Dermis microvascular lymphatic vessel endothelial cell (primary cell): ENCODE measurements around the gene POTEH. TPM values are rescaled to one million over a fixed set of nuclear protein-coding genes. Genes with fewer than 3 reads are reported as not detected.
"Not testable (repeated sequence)": the region's sequence is repeated elsewhere in the genome, so short reads cannot be mapped to it uniquely, and the experiment has no call there.

Experiments used
- DNase-seq, 2 donors: peaks; one replicate each; pipeline versions ENCODE4 v3.0.0 to v3.0.0-alpha.2; 2010; ENCODE audit warnings: low read depth in 2 of 2
- total RNA-seq: library from RNA; depleted of rRNA; stranded (reverse); fragments of >200 nt; gene quantifications from 2 replicates; pipeline ENCODE4 v1.2.1, GENCODE V29; 2014

Gene POTEH
- total RNA-seq, 1 donor from 2014 or later = not detected

- DNase-seq = not testable (repeated sequence)
Measured at GRCh38 chr22:15734411-15734810, 44.6 kb downstream of the POTEH start.

GRCh38 chr22:15738157-15738908 lies 48.5 kb downstream of the POTEH start:
- not testable (repeated sequence) for DNase-seq

- not testable (repeated sequence) for DNase-seq
Measured at GRCh38 chr22:15738909-15739391, 49.1 kb downstream of the POTEH start.

GRCh38 chr22:15747636-15748323 lies 58.0 kb downstream of the POTEH start:
- DNase-seq = not testable (repeated sequence)

- not testable (repeated sequence) for DNase-seq
Measured at GRCh38 chr22:15749181-15749970, 59.5 kb downstream of the POTEH start.

GRCh38 chr22:15759443-15760097 lies 69.7 kb downstream of the POTEH start:
- not testable (repeated sequence) for DNase-seq

GRCh38 chr22:15760388-15761150 lies 70.7 kb downstream of the POTEH start:
- DNase-seq = not testable (repeated sequence)

GRCh38 chr22:15761151-15761777 lies 71.4 kb downstream of the POTEH start:
- not testable (repeated sequence) for DNase-seq

GRCh38 chr22:15763559-15763958 lies 73.7 kb downstream of the POTEH start:
- not testable (repeated sequence) for DNase-seq

Other genes with a start within 250 kb of the POTEH start
- gene OR11H1, start 161.8 kb upstream of the POTEH start, total RNA-seq = not detected in 2 replicates